HG03558 (cell line): ENCODE data around the gene POLQ.
"Not testable (repeated sequence)": the region's sequence is repeated elsewhere in the genome, so short reads cannot be mapped to it uniquely, and the experiment has no call there.

Experiments used
- ATAC-seq: cut with Tn5 transposase; IDR thresholded peaks from one replicate; pipeline ENCODE4 v1.9.1; 2021; ENCODE audit warnings: moderate number of reproducible peaks; ENCODE audit not compliant: unreplicated experiment; ENCODE audit errors: extremely low read depth

The POLQ gene

GRCh38 chr3:121515313-121515712 is 30.5 kb downstream of the POLQ start:
- ATAC-seq = no peak

- ATAC-seq = no peak
These were observed 31.3 kb downstream of the POLQ start for GRCh38 chr3:121514496-121514895.

GRCh38 chr3:121508389-121508788 is 37.4 kb downstream of the POLQ start:
- ATAC-seq = no peak

GRCh38 chr3:121505256-121505655 is 40.5 kb downstream of the POLQ start:
- ATAC-seq = no peak

- no peak for ATAC-seq
These were observed 41.2 kb downstream of the POLQ start for GRCh38 chr3:121504618-121505017.

GRCh38 chr3:121496786-121497185 is 49.0 kb downstream of the POLQ start:
- ATAC-seq = no peak

- ATAC-seq = no peak
These were observed 52.4 kb downstream of the POLQ start for GRCh38 chr3:121493431-121493830.

GRCh38 chr3:121491683-121492320 is 54.0 kb downstream of the POLQ start:
- no peak for ATAC-seq

GRCh38 chr3:121490161-121490560 is 55.6 kb downstream of the POLQ start:
- ATAC-seq = no peak

GRCh38 chr3:121488628-121489027 is 57.2 kb downstream of the POLQ start:
- ATAC-seq = no peak

- no peak for ATAC-seq
These were observed 62.5 kb downstream of the POLQ start for GRCh38 chr3:121483290-121483689.

GRCh38 chr3:121482660-121483059 is 63.1 kb downstream of the POLQ start:
- no peak for ATAC-seq

- no peak for ATAC-seq
These were observed 64.5 kb downstream of the POLQ start for GRCh38 chr3:121481106-121481880.

- no peak for ATAC-seq
These were observed 68.2 kb downstream of the POLQ start for GRCh38 chr3:121477589-121477988.

- ATAC-seq = no peak
These were observed 72.8 kb downstream of the POLQ start for GRCh38 chr3:121473001-121473400.

GRCh38 chr3:121467085-121467484 is 78.7 kb downstream of the POLQ start:
- no peak for ATAC-seq

- no peak for ATAC-seq
These were observed 82.0 kb downstream of the POLQ start for GRCh38 chr3:121463745-121464144.

- ATAC-seq = no peak
These were observed 83.2 kb downstream of the POLQ start for GRCh38 chr3:121462565-121462964.

- not testable (repeated sequence) for ATAC-seq
These were observed 94.0 kb downstream of the POLQ start for GRCh38 chr3:121451752-121452151.

GRCh38 chr3:121443456-121443855 is 102.3 kb downstream of the POLQ start:
- ATAC-seq = no peak

- ATAC-seq = no peak
These were observed 109.1 kb downstream of the POLQ start for GRCh38 chr3:121436641-121437040.

- no peak for ATAC-seq
These were observed 109.7 kb downstream of the POLQ start for GRCh38 chr3:121436074-121436473.
